ENCODE measurements around the gene SAMD3. TPM values are rescaled to one million over a fixed set of nuclear protein-coding genes. Genes with fewer than 3 reads are reported as not detected.

SAMD3 gene
- total RNA-seq, 1 experiment from 2014 or later = 0.39 TPM

- Mint-ChIP-seq H3K27me3 (ENCODE audit: low read depth) (no peaks in the 10 kb centered on the region), H3K4me3 (no peak overlapping the region), H3K4me1 (peaks cover 3 to 6% of the 10 kb centered on the region in 2 experiments; a peak in 1 of 4 replicates), H3K27ac (no peak overlapping the region), H3K36me3 (ENCODE audit: insufficient read depth in 1 of 3, low read depth in 3 of 3) (peaks cover 0 to 7% (median 3%) of the 10 kb centered on the region in 3 experiments; a peak in 5 of 7 replicates), H3K9me3 (no peaks in the 10 kb centered on the region)
- Histone ChIP-seq H3K14ac (ENCODE audit: insufficient read depth, low read length) (no peak overlapping the region), H2BK12ac (ENCODE audit: insufficient read length, low read depth, low read length) (no peak overlapping the region), H3K4me1 (ENCODE audit: insufficient read depth, low read length) (no peaks in the 10 kb centered on the region), H3K79me1 (ENCODE audit: insufficient read depth, low read depth, low read length, poor library complexity, severe bottlenecking) (no peaks in the 10 kb centered on the region), H3K23ac (ENCODE audit: insufficient read length, low read depth, low read length) (no peak overlapping the region), H3K56ac (ENCODE audit: insufficient read length, low read depth, low read length) (no peak overlapping the region), H4K91ac (ENCODE audit: insufficient read length, low read depth, low read length) (no peak overlapping the region), H3K18ac (ENCODE audit: insufficient read length, low read depth, low read length) (no peak overlapping the region), H2BK20ac (ENCODE audit: low read depth, low read length, poor library complexity, severe bottlenecking) (no peak overlapping the region), H2BK5ac (ENCODE audit: insufficient read length, low read length) (no peak overlapping the region), H3K27me3 (ENCODE audit: insufficient read depth, low read length) (no peaks in the 10 kb centered on the region), H3K27ac (ENCODE audit: insufficient read length, low read depth, low read length) (no peak overlapping the region), H3K4me2 (ENCODE audit: insufficient read depth, insufficient read length, low read length) (no peak overlapping the region), H2BK120ac (ENCODE audit: low read depth, low read length, poor library complexity, severe bottlenecking) (no peak overlapping the region), H4K8ac (replicated peaks; ENCODE audit: insufficient read length, low read depth, low read length) (no peak overlapping the region), H3K4ac (ENCODE audit: low read depth, low read length) (no peak overlapping the region), H3T11ph (ENCODE audit: low read length) (no peak overlapping the region), H2BK15ac (ENCODE audit: low read depth, low read length) (no peak overlapping the region), H3K9ac (ENCODE audit: extremely low read depth, insufficient read length, low read length) (no peak overlapping the region), H3K9me3 (ENCODE audit: control insufficient read depth, low read depth, low read length) (no peaks in the 10 kb centered on the region), H2AK5ac (ENCODE audit: insufficient read length, low read length) (no peak overlapping the region), H4K5ac (ENCODE audit: insufficient read length, low read depth, low read length) (no peak overlapping the region), H3K79me2 (ENCODE audit: insufficient read depth, low read length) (no peaks in the 10 kb centered on the region), H2AFZ (ENCODE audit: low read length) (no peak overlapping the region), H3K23me2 (ENCODE audit: insufficient read length, low read depth, low read length, poor library complexity, severe bottlenecking) (no peaks in the 10 kb centered on the region), H4K20me1 (ENCODE audit: control insufficient read depth, insufficient read depth, insufficient read length) (no peaks in the 10 kb centered on the region)
- WGBS (ENCODE audit: extremely low coverage, insufficient read length, low lambda C conversion rate) = no CpG with 5 or more reads among the region's 3 CpGs
- TF ChIP-seq CTCF (conservative IDR thresholded peaks at IDR 0.05) = no peak
- DNase-seq = no peak
Measured at GRCh38 chr6:130099119-130099518, 123.6 kb downstream of the SAMD3 start.
